Body of pancreas (tissue), 4 donors: ENCODE data around the gene MED19. TPM values are rescaled to one million over a fixed set of nuclear protein-coding genes. Genes with fewer than 3 reads are reported as not detected.

Source experiments
- ATAC-seq: fragments of 150-250 bp; one replicate; pipeline ENCODE4 v1.9.1; 2016
- DNase-seq, 4 donors: peaks; one replicate each; pipeline ENCODE4 v3.0.0-alpha.2; 2019
- H3K27ac ChIP-seq, 4 donors: fragments of 200-600 bp; sonication (generic); 1 replicate in 3 of 4; 2 replicates in 1 of 4; pipeline versions ENCODE4 v1.5.1 to v1.6.1; 2016 to 2019; ENCODE audit warnings: mild to moderate bottlenecking in 1 of 4, mixed read lengths in 1 of 4, moderate library complexity in 1 of 4
- H3K27me3 ChIP-seq, 2 donors: fragments of 200-600 bp; sonication (generic); one replicate each; pipeline ENCODE4 v1.6.0; 2016; ENCODE audit warnings: mild to moderate bottlenecking in 1 of 2
- H3K36me3 ChIP-seq, 2 donors: fragments of 200-600 bp; sonication (generic); replicated peaks in 1 of 2; 2 replicates each; pipeline ENCODE4 v1.5.1; 2016; ENCODE audit warnings: low read depth in 2 of 2; ENCODE audit not compliant: insufficient read depth in 1 of 2
- H3K4me1 ChIP-seq: fragments of 200-600 bp; sonication (generic); one replicate; pipeline ENCODE4 v1.6.0; 2016
- H3K4me3 ChIP-seq, 2 donors: fragments of 200-600 bp; sonication (generic); 1 replicate in 1 of 2; 2 replicates in 1 of 2; pipeline ENCODE4 v1.5.1; 2016 to 2019
- H3K9me3 ChIP-seq, 3 donors: fragments of 200-600 bp; sonication (generic); 1 replicate in 2 of 3; 2 replicates in 1 of 3; pipeline ENCODE4 v1.5.1; 2016
- CTCF ChIP-seq, 7 experiments: fragments of 450-650 bp in 4 of 7; fragments of 200-600 bp in 3 of 7; sonication (generic) in 3 of 7; IDR thresholded peaks; one replicate each; pipeline ENCODE4 v1.5.1; 2016 to 2019; ENCODE audit warnings: antibody characterized with exemption in 7 of 7
- POLR2A ChIP-seq, 3 donors: fragments of 450-650 bp; IDR thresholded peaks; one replicate each; pipeline ENCODE4 v1.6.1; 2016; ENCODE audit warnings: antibody characterized with exemption in 3 of 3, mild to moderate bottlenecking in 2 of 3
- WGBS, 2 donors: methylation state at CpG; one replicate each; pipeline ENCODE4 v1.1.5; 2017; 5-methylcytosine and 5-hydroxymethylcytosine counted together
- intact Hi-C: fragments of 100-400 bp; cut with DNase I; formaldehyde crosslinking; loops from one replicate; pipeline ENCODE4 v1.15.1; 2023
- small RNA-seq: library from RNA; depleted of rRNA; stranded (forward); fragments of <200 nt; gene quantifications from one replicate; pipeline ENCODE3, GENCODE V24; 2016
- total RNA-seq, 2 donors: library from RNA; depleted of rRNA; stranded (reverse); fragments of >200 nt; gene quantifications; one replicate each; pipeline ENCODE4 v1.1.0, GENCODE V29; 2016

MED19 gene
- total RNA-seq, 2 donors from 2014 or later = 15.5 to 17.4 TPM

GRCh38 chr11:57659669-57660068, 52.3 kb downstream of the MED19 start:
- no peak for TF ChIP-seq POLR2A (IDR thresholded peaks at IDR 0.05)
- no peak for TF ChIP-seq CTCF (IDR thresholded peaks at IDR 0.05)
- Histone ChIP-seq H3K4me3 (no peak overlapping the region), H3K27ac (no peak overlapping the region), H3K4me1 (peaks cover 22% of the 10 kb centered on the region), H3K27me3 (no peaks in the 10 kb centered on the region), H3K9me3 (no peaks in the 10 kb centered on the region), H3K36me3 (peaks cover 5 to 15% of the 10 kb centered on the region in 2 donors)
- DNase-seq (no peak), ATAC-seq (no peak)
- intact Hi-C loops = loop anchor here (10.0 kb wide), 1 partner anchor 55 kb away; the partner anchor contains the start of genes MED19 and TMX2
- WGBS, 2 donors = 92 to 93% methylated on average over 14 of the region's 14 CpGs

GRCh38 chr11:57658023-57658361, 54.0 kb downstream of the MED19 start:
- DNase-seq (no peak), ATAC-seq (no peak)
- Histone ChIP-seq H3K27me3 (no peaks in the 10 kb centered on the region), H3K36me3 (peaks cover 5 to 15% of the 10 kb centered on the region in 2 donors), H3K9me3 (no peaks in the 10 kb centered on the region), H3K4me3 (peak overlapping the region; percentile 39 to 64), H3K27ac (peak overlapping the region in 2 of 4 donors; percentile 91 to 93), H3K4me1 (peaks cover 22% of the 10 kb centered on the region)
- 0% methylated on average over 8 of the region's 8 CpGs for WGBS, 2 donors
- TF ChIP-seq POLR2A (IDR thresholded peaks at IDR 0.05) (no peak), CTCF (IDR thresholded peaks at IDR 0.05) (no peak)
- intact Hi-C loops = no loop called here

GRCh38 chr11:57657194-57658022, 54.6 kb downstream of the MED19 start, which contains the start of gene CLP1:
CLP1 (plus strand) TSS chr11:57657762; CDS start chr11:57659477, 1,715 bp downstream.
- no peaks in the 10 kb centered on the region for H3K9me3 ChIP-seq
- WGBS, 2 donors = 0% methylated on average over 23 to 45 of the region's 45 CpGs
- intact Hi-C loops = no loop called here
- H3K4me1 ChIP-seq = peaks cover 22% of the 10 kb centered on the region
- H3K27ac ChIP-seq = peak within 1 kb of the TSS; percentile 74 to 93 (median 90)
- H3K36me3 ChIP-seq = peaks cover 5 to 15% of the 10 kb centered on the region in 2 donors
- peak within 1 kb of the TSS; percentile 39 to 64 for H3K4me3 ChIP-seq
- DNase-seq = peak; percentile 99 to 100 (median 100)
- TF ChIP-seq POLR2A (IDR thresholded peaks at IDR 0.05) (peak; percentile 59 to 94 (median 90)), CTCF (IDR thresholded peaks at IDR 0.05) (peak in 1 of 7 experiments; percentile 6)
- no peaks in the 10 kb centered on the region for H3K27me3 ChIP-seq
- peak; percentile 99 for ATAC-seq

GRCh38 chr11:57656885-57657193, 55.2 kb downstream of the MED19 start:
- Histone ChIP-seq H3K9me3 (no peaks in the 10 kb centered on the region), H3K36me3 (peaks cover 5 to 11% of the 10 kb centered on the region in 2 donors), H3K27me3 (no peaks in the 10 kb centered on the region), H3K4me3 (no peak overlapping the region), H3K27ac (peak overlapping the region; percentile 74 to 93 (median 90)), H3K4me1 (peaks cover 22% of the 10 kb centered on the region)
- WGBS, 2 donors = 15 to 24% methylated on average over 5 of the region's 5 CpGs
- ATAC-seq (no peak), DNase-seq (no peak)
- intact Hi-C loops = no loop called here
- TF ChIP-seq POLR2A (IDR thresholded peaks at IDR 0.05) = no peak
- TF ChIP-seq CTCF (IDR thresholded peaks at IDR 0.05) = no peak

Small RNAs within 50 kb of the gene (small RNA-seq; reads per million reads assigned to genes)
- gene TMX2-CTNND1 = not detected

Other genes starting within 250 kb of the MED19 start
- gene SLC43A1, start 196.5 kb downstream of the MED19 start, total RNA-seq = 100 to 1,000 TPM in 1 of 2 donors, 10 to 100 TPM in 1; 87.7 to 128 TPM
- gene TIMM10, start 181.5 kb downstream of the MED19 start, total RNA-seq = 10 to 100 TPM in 1 of 2 donors, 1 to 10 TPM in 1; 5.6 to 24.4 TPM
- gene SMTNL1, start 174.6 kb downstream of the MED19 start, total RNA-seq = not detected
- gene UBE2L6, start 144.5 kb downstream of the MED19 start, total RNA-seq = 10 to 100 TPM in 1 of 2 donors, 1 to 10 TPM in 1; 7.9 to 17.4 TPM
- gene SERPING1, start 114.5 kb downstream of the MED19 start, total RNA-seq = 100 to 1,000 TPM; 166 to 216 TPM
- under 1 TPM in 1 of 2 donors, not detected in 1; 0.26 TPM for gene YPEL4, start 62.3 kb downstream of the MED19 start, total RNA-seq
- gene CLP1, start 54.5 kb downstream of the MED19 start, total RNA-seq = 1 to 10 TPM; 3.3 to 7.3 TPM
- 10 to 100 TPM; 17.6 to 48.5 TPM for gene ZDHHC5, start 44.1 kb downstream of the MED19 start, total RNA-seq
- 10 to 100 TPM; 32.9 to 46.8 TPM for gene TMX2, start 378 bp upstream of the MED19 start, total RNA-seq
- gene SELENOH, start 29.3 kb upstream of the MED19 start, total RNA-seq = 100 to 1,000 TPM in 1 of 2 donors, 10 to 100 TPM in 1; 86.1 to 157 TPM
- gene BTBD18, start 39.6 kb upstream of the MED19 start, total RNA-seq = not detected
- 100 to 1,000 TPM; 115 to 178 TPM for gene CTNND1, start 49.6 kb upstream of the MED19 start, total RNA-seq